GDM1 (cell line): ENCODE results near the gene PDE8A.
"Not testable (repeated sequence)": the region's sequence is repeated elsewhere in the genome, so short reads cannot be mapped to it uniquely, and the experiment has no call there.

Source experiments
- DNase-seq: peaks from one replicate; lab custom pipeline; 2025; lab: John Stamatoyannopoulos, UW

Gene PDE8A

GRCh38 chr15:85178308-85178707 lies 196.7 kb downstream of the PDE8A start:
- no peak for DNase-seq

GRCh38 chr15:85179700-85180099 lies 198.0 kb downstream of the PDE8A start:
- no peak for DNase-seq

GRCh38 chr15:85185350-85185749 lies 203.7 kb downstream of the PDE8A start:
- DNase-seq: not testable (repeated sequence)

GRCh38 chr15:85188171-85188577 lies 206.5 kb downstream of the PDE8A start:
- not testable (repeated sequence) for DNase-seq
